HFF-Myc (cell line): ENCODE data around the gene UNC13D.

Source experiments
- DNase-seq: peaks from one replicate; pipeline ENCODE4 v3.0.0-alpha.2; 2011; ENCODE audit warnings: low read depth; ENCODE audit errors: extremely low read depth
- H3K4me3 ChIP-seq: replicated peaks from 2 replicates; pipeline ENCODE4 v1.5.1; 2011; ENCODE audit warnings: low read depth, mild to moderate bottlenecking, control low read depth, low read length
- CTCF ChIP-seq: IDR thresholded peaks from 2 replicates; pipeline ENCODE4 v1.5.1; 2012; ENCODE audit warnings: mild to moderate bottlenecking, low read depth, low read length, control low read depth; ENCODE audit errors: missing control alignments

UNC13D gene

GRCh38 chr17:75824666-75825065, 19.5 kb downstream of the UNC13D start:
- H3K4me3 ChIP-seq = no peak overlapping the region
- TF ChIP-seq CTCF = no peak
- no peak for DNase-seq

- DNase-seq = no peak
- H3K4me3 ChIP-seq = no peak overlapping the region
- TF ChIP-seq CTCF = no peak
These were observed 20.1 kb downstream of the UNC13D start for GRCh38 chr17:75824050-75824552.

- TF ChIP-seq CTCF = no peak
- DNase-seq = no peak
- no peak overlapping the region for H3K4me3 ChIP-seq
These were observed 20.8 kb downstream of the UNC13D start for GRCh38 chr17:75823257-75824041.

- no peak for TF ChIP-seq CTCF
- no peak for DNase-seq
- no peak overlapping the region for H3K4me3 ChIP-seq
These were observed 21.4 kb downstream of the UNC13D start for GRCh38 chr17:75822800-75823166.

GRCh38 chr17:75822119-75822799, 21.9 kb downstream of the UNC13D start:
- H3K4me3 ChIP-seq = no peak overlapping the region
- no peak for TF ChIP-seq CTCF
- DNase-seq = no peak

GRCh38 chr17:75821552-75821951, 22.7 kb downstream of the UNC13D start:
- DNase-seq = no peak
- H3K4me3 ChIP-seq = no peak overlapping the region
- no peak for TF ChIP-seq CTCF
